ENCODE measurements around the gene GABPB2.

DNA sequence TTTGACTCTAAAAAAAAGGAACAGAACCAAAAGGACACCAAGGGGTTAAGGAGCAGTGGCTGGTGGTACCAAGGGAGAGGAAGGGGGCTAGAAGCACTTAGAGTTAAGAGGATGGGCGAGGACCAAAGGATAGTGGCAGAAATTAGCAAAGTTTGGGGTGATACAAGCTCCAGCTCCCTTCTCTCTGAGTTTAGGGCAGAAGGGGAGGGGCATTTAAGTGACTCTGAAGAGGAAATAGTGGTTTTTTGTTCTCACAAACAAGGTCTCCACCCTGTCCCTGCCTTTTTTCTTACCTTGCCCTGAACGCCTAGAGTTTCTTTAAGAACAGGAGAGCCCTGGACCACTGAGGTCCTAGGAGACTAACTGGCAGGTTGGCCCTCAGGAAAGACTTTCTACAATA, 14.4 kb upstream of the GABPB2 start:
- TF ChIP-seq, protein P1, sequence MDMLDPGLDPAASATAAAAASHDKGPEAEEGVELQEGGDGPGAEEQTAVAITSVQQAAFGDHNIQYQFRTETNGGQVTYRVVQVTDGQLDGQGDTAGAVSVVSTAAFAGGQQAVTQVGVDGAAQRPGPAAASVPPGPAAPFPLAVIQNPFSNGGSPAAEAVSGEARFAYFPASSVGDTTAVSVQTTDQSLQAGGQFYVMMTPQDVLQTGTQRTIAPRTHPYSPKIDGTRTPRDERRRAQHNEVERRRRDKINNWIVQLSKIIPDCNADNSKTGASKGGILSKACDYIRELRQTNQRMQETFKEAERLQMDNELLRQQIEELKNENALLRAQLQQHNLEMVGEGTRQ (IDR thresholded peaks at IDR 0.05): no peak
- TF ChIP-seq, protein P2, sequence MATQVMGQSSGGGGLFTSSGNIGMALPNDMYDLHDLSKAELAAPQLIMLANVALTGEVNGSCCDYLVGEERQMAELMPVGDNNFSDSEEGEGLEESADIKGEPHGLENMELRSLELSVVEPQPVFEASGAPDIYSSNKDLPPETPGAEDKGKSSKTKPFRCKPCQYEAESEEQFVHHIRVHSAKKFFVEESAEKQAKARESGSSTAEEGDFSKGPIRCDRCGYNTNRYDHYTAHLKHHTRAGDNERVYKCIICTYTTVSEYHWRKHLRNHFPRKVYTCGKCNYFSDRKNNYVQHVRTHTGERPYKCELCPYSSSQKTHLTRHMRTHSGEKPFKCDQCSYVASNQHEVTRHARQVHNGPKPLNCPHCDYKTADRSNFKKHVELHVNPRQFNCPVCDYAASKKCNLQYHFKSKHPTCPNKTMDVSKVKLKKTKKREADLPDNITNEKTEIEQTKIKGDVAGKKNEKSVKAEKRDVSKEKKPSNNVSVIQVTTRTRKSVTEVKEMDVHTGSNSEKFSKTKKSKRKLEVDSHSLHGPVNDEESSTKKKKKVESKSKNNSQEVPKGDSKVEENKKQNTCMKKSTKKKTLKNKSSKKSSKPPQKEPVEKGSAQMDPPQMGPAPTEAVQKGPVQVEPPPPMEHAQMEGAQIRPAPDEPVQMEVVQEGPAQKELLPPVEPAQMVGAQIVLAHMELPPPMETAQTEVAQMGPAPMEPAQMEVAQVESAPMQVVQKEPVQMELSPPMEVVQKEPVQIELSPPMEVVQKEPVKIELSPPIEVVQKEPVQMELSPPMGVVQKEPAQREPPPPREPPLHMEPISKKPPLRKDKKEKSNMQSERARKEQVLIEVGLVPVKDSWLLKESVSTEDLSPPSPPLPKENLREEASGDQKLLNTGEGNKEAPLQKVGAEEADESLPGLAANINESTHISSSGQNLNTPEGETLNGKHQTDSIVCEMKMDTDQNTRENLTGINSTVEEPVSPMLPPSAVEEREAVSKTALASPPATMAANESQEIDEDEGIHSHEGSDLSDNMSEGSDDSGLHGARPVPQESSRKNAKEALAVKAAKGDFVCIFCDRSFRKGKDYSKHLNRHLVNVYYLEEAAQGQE (IDR thresholded peaks at IDR 0.05): no peak
- TF ChIP-seq, protein P3, sequence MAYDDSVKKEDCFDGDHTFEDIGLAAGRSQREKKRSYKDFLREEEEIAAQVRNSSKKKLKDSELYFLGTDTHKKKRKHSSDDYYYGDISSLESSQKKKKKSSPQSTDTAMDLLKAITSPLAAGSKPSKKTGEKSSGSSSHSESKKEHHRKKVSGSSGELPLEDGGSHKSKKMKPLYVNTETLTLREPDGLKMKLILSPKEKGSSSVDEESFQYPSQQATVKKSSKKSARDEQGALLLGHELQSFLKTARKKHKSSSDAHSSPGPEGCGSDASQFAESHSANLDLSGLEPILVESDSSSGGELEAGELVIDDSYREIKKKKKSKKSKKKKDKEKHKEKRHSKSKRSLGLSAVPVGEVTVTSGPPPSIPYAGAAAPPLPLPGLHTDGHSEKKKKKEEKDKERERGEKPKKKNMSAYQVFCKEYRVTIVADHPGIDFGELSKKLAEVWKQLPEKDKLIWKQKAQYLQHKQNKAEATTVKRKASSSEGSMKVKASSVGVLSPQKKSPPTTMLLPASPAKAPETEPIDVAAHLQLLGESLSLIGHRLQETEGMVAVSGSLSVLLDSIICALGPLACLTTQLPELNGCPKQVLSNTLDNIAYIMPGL (CRISPR knock-in tag; IDR thresholded peaks at IDR 0.05; ENCODE audit: borderline replicate concordance): no peak
- TF ChIP-seq, protein P4, sequence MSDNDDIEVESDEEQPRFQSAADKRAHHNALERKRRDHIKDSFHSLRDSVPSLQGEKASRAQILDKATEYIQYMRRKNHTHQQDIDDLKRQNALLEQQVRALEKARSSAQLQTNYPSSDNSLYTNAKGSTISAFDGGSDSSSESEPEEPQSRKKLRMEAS (IDR thresholded peaks at IDR 0.05): no peak
- TF ChIP-seq NR3C1 (IDR thresholded peaks at IDR 0.05) (no peak), POLR2A (IDR thresholded peaks at IDR 0.05; ENCODE audit: low read length) (no peak), MYC (IDR thresholded peaks at IDR 0.05; ENCODE audit: borderline replicate concordance, low read length) (no peak), RCOR1 (IDR thresholded peaks at IDR 0.05; ENCODE audit: low read depth, low read length) (no peak), CEBPB (IDR thresholded peaks at IDR 0.05) (no peak), CHD2 (IDR thresholded peaks at IDR 0.05; ENCODE audit: low read length, partially characterized antibody) (no peak), HDAC2 (IDR thresholded peaks at IDR 0.05) (no peak)
- TF ChIP-seq, protein P5, sequence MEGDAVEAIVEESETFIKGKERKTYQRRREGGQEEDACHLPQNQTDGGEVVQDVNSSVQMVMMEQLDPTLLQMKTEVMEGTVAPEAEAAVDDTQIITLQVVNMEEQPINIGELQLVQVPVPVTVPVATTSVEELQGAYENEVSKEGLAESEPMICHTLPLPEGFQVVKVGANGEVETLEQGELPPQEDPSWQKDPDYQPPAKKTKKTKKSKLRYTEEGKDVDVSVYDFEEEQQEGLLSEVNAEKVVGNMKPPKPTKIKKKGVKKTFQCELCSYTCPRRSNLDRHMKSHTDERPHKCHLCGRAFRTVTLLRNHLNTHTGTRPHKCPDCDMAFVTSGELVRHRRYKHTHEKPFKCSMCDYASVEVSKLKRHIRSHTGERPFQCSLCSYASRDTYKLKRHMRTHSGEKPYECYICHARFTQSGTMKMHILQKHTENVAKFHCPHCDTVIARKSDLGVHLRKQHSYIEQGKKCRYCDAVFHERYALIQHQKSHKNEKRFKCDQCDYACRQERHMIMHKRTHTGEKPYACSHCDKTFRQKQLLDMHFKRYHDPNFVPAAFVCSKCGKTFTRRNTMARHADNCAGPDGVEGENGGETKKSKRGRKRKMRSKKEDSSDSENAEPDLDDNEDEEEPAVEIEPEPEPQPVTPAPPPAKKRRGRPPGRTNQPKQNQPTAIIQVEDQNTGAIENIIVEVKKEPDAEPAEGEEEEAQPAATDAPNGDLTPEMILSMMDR (IDR thresholded peaks at IDR 0.05): no peak

All from A549 (cell line).